ENCODE results near the gene SPG21.

Gene SPG21

DNA sequence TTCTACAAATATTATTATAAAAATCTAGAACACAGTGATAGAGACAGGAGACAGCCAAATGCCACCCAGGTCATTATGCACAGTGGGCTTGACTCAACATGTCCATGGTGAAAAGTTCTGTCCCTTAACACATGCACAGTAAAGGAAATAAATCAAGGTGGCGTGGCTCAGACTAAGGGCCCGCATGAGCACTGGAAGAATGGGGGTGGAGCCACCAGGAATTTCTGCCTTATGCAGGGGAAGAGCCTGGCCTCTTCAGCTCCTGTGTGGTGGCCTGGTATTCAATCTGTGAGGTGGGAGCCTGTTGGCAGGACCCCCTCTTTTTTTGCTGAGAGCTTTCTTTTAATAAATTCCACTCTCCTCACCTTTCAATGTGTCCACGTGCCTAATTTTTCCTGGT is 17.2 kb upstream of the SPG21 start:
- TF ChIP-seq, protein P1, sequence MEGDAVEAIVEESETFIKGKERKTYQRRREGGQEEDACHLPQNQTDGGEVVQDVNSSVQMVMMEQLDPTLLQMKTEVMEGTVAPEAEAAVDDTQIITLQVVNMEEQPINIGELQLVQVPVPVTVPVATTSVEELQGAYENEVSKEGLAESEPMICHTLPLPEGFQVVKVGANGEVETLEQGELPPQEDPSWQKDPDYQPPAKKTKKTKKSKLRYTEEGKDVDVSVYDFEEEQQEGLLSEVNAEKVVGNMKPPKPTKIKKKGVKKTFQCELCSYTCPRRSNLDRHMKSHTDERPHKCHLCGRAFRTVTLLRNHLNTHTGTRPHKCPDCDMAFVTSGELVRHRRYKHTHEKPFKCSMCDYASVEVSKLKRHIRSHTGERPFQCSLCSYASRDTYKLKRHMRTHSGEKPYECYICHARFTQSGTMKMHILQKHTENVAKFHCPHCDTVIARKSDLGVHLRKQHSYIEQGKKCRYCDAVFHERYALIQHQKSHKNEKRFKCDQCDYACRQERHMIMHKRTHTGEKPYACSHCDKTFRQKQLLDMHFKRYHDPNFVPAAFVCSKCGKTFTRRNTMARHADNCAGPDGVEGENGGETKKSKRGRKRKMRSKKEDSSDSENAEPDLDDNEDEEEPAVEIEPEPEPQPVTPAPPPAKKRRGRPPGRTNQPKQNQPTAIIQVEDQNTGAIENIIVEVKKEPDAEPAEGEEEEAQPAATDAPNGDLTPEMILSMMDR (conservative IDR thresholded peaks at IDR 0.05; ENCODE audit: low read length): no peak
- no peak for TF ChIP-seq EZH2phosphoT487 (IDR thresholded peaks at IDR 0.05; ENCODE audit: borderline replicate concordance)
- no peak overlapping the region for H3K4me2 ChIP-seq (ENCODE audit: low read depth, low read length, poor library complexity, severe bottlenecking)
- H3K4me3 ChIP-seq (ENCODE audit: low read length, poor library complexity, severe bottlenecking): no peak overlapping the region
- no peaks in the 10 kb centered on the region for H3K4me1 ChIP-seq (ENCODE audit: insufficient read depth, low read length, poor library complexity, severe bottlenecking)
- no peaks in the 10 kb centered on the region for H3K27me3 ChIP-seq (ENCODE audit: insufficient read depth, low read length, poor library complexity, severe bottlenecking)
- no peaks in the 10 kb centered on the region for H3K36me3 ChIP-seq (ENCODE audit: insufficient read depth, low read length)
- H3K9me2 ChIP-seq (replicated peaks; ENCODE audit: low read depth, low read length): no peaks in the 10 kb centered on the region
- H2AFZ ChIP-seq (ENCODE audit: low read length): no peak overlapping the region
- no peaks in the 10 kb centered on the region for H3K9me3 ChIP-seq (ENCODE audit: insufficient read depth, low read depth, low read length)
- no peak overlapping the region for H3K9ac ChIP-seq (ENCODE audit: low read depth, low read length, poor library complexity, severe bottlenecking)
- H3F3A ChIP-seq (ENCODE audit: low read depth): no peaks in the 10 kb centered on the region
- no peaks in the 10 kb centered on the region for H4K20me1 ChIP-seq (ENCODE audit: insufficient read depth, low read length, poor library complexity, severe bottlenecking)
- H3K79me2 ChIP-seq (ENCODE audit: insufficient read depth, low read length): no peaks in the 10 kb centered on the region

DNA sequence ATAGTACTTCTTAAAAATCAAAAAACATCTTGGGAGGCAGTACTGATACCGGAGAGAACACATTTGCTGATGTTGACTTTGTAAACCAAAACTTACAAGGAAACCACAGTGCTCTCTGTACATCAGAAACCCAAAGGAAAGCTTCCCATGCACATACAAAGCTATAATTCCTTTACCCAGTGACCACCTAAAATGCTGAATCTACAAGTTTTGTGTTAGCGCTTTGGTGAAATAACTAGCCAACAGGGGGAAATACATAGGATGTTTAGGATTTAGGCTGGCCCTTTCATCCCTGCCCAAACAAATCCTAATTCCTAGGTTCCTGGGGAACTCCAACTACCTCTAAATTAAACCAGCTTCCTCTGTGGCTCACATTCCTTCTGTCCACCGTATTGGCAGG is 15.3 kb upstream of the SPG21 start:
- no peaks in the 10 kb centered on the region for H3K27me3 ChIP-seq (ENCODE audit: insufficient read depth, low read length, poor library complexity, severe bottlenecking)
- no peaks in the 10 kb centered on the region for H4K20me1 ChIP-seq (ENCODE audit: insufficient read depth, low read length, poor library complexity, severe bottlenecking)
- no peak overlapping the region for H3K4me3 ChIP-seq (ENCODE audit: low read length, poor library complexity, severe bottlenecking)
- H3K4me1 ChIP-seq (ENCODE audit: insufficient read depth, low read length, poor library complexity, severe bottlenecking): no peaks in the 10 kb centered on the region
- H3K9ac ChIP-seq (ENCODE audit: low read depth, low read length, poor library complexity, severe bottlenecking): no peak overlapping the region
- no peaks in the 10 kb centered on the region for H3K9me2 ChIP-seq (replicated peaks; ENCODE audit: low read depth, low read length)
- H3F3A ChIP-seq (ENCODE audit: low read depth): no peaks in the 10 kb centered on the region
- TF ChIP-seq EZH2phosphoT487 (IDR thresholded peaks at IDR 0.05; ENCODE audit: borderline replicate concordance): no peak
- TF ChIP-seq, protein P1 (conservative IDR thresholded peaks at IDR 0.05; ENCODE audit: low read length): no peak
- no peak overlapping the region for H3K4me2 ChIP-seq (ENCODE audit: low read depth, low read length, poor library complexity, severe bottlenecking)
- no peaks in the 10 kb centered on the region for H3K79me2 ChIP-seq (ENCODE audit: insufficient read depth, low read length)
- H2AFZ ChIP-seq (ENCODE audit: low read length): no peak overlapping the region
- H3K36me3 ChIP-seq (ENCODE audit: insufficient read depth, low read length): no peaks in the 10 kb centered on the region
- H3K9me3 ChIP-seq (ENCODE audit: insufficient read depth, low read depth, low read length): no peaks in the 10 kb centered on the region

DNA sequence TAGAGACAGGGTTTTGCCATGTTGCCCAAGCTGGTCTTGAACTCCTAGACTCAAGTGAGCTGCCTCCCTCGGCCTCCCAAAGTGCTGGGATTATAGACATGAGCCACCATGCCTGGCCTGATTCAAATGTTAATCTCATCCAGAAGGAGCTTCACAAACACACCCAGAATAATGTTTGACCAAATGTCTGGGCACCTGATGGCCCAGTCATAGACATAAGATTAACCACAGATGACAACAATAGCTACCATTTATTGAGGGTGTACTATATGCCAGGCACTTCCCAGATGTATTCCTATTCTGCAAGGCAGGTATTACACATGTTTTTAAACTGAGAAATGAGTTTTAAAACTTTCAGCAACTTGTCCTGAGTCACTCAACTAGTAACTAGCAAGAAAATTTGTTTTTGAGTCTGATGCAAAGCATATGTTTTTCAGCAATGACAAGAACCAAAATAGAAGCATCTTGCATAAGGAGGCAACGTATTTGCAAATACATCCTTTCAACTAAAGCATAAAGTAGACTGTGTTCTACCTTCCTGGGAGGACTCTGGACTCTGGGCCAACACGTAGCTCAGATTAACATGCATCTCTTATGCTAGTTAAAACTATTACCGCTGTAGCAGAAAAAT is 8.1 kb upstream of the SPG21 start:
- no peaks in the 10 kb centered on the region for H3K27me3 ChIP-seq (ENCODE audit: insufficient read depth, low read length, poor library complexity, severe bottlenecking)
- no peaks in the 10 kb centered on the region for H3F3A ChIP-seq (ENCODE audit: low read depth)
- H3K79me2 ChIP-seq (ENCODE audit: insufficient read depth, low read length): no peaks in the 10 kb centered on the region
- no peak overlapping the region for H3K4me3 ChIP-seq (ENCODE audit: low read length, poor library complexity, severe bottlenecking)
- H3K9me3 ChIP-seq (ENCODE audit: insufficient read depth, low read depth, low read length): no peaks in the 10 kb centered on the region
- no peaks in the 10 kb centered on the region for H3K36me3 ChIP-seq (ENCODE audit: insufficient read depth, low read length)
- H3K4me1 ChIP-seq (ENCODE audit: insufficient read depth, low read length, poor library complexity, severe bottlenecking): no peaks in the 10 kb centered on the region
- H4K20me1 ChIP-seq (ENCODE audit: insufficient read depth, low read length, poor library complexity, severe bottlenecking): no peaks in the 10 kb centered on the region
- no peak overlapping the region for H2AFZ ChIP-seq (ENCODE audit: low read length)
- H3K9ac ChIP-seq (ENCODE audit: low read depth, low read length, poor library complexity, severe bottlenecking): no peak overlapping the region
- H3K4me2 ChIP-seq (ENCODE audit: low read depth, low read length, poor library complexity, severe bottlenecking): no peak overlapping the region
- no peak for TF ChIP-seq EZH2phosphoT487 (IDR thresholded peaks at IDR 0.05; ENCODE audit: borderline replicate concordance)
- TF ChIP-seq, protein P1 (conservative IDR thresholded peaks at IDR 0.05; ENCODE audit: low read length): no peak
- H3K9me2 ChIP-seq (replicated peaks; ENCODE audit: low read depth, low read length): no peaks in the 10 kb centered on the region
